Spleen (tissue), 7 donors: ENCODE results near the gene USP8.

ENCODE experiments used
- CTCF ChIP-seq, 11 experiments: fragments of 200-600 bp in 7 of 11; fragments of 450-650 bp in 4 of 11; sonication (generic) in 4 of 11; IDR thresholded peaks in 8 of 11; conservative IDR thresholded peaks in 3 of 11; 1 replicate in 7 of 11; 2 replicates in 4 of 11; pipeline versions ENCODE4 v1.4.0 to v1.8.0; 2016 to 2021; ENCODE audit warnings: antibody characterized with exemption in 11 of 11, inconsistent platforms in 4 of 11, mild to moderate bottlenecking in 1 of 11
- POLR2A ChIP-seq, 3 donors: fragments of 450-650 bp; IDR thresholded peaks; one replicate each; pipeline ENCODE4 v1.5.1; 2017; ENCODE audit warnings: antibody characterized with exemption in 3 of 3, mild to moderate bottlenecking in 1 of 3
- donor health status: DM: no; HTN: no; CAD: no; lungs with moderate emphysema.
- donor health status: DM: no; HTN: no; CAD: no.
- donor health status: DM: no; HTN: no; CAD: no.

- TF ChIP-seq CTCF (IDR thresholded peaks at IDR 0.05 in 8 of 11, conservative IDR thresholded peaks at IDR 0.05 in 3 of 11) = no peak
- TF ChIP-seq POLR2A (IDR thresholded peaks at IDR 0.05) = no peak
Measured at GRCh38 chr15:50543556-50543955, 119.4 kb downstream of the USP8 start.
